ENCODE measurements around the gene TFRC. TPM values are rescaled to one million over a fixed set of nuclear protein-coding genes. Genes with fewer than 3 reads are reported as not detected.
A peak's percentile ranks its signal among the peaks of the same experiment; 100 is the strongest.
"Not testable (repeated sequence)": the region's sequence is repeated elsewhere in the genome, so short reads cannot be mapped to it uniquely, and the experiment has no call there.

Gene TFRC
- polyA plus RNA-seq, 4 donors: 12.7 to 108 (median 50.4) TPM

DNA sequence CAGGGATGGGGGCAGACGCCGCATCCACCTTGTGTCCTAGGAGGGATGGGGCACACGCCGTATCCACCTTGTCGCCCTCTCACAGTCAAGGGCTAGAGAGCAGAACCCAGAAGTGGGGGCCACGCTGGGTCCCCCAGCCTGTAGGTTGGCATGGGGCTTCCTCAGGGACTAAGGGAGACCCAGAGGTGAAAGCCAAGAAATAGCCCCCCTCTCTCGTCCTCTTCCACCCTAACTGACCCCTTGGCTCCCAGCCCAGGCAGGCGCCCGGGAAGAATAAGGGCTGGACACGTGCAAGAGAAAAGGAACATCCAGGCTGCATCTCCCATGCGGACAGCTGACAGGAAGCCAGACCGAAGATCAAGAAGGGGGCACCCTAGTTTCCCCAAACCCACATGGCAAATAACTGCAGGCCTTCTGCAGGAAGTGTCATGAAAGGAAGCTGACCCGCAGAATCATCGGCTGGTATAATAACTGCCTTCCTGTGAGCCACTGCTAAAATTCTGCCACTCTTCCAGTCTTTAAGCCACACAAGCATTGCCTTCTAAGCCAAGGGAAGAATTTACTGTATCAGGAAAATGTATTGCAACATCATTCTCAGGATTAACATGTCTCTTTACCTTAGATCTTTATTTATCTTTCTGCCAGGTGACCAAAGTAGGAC is 38.5 kb upstream of the TFRC start:
- FAIRE-seq: no peak
- H3K4me1 ChIP-seq (ENCODE audit: control insufficient read depth in 3 of 3, insufficient read depth in 2 of 3, low read depth in 1 of 3, low read length in 2 of 3): peaks cover 0 to 6% (median 0%) of the 10 kb centered on the region in 3 donors
- 56 to 79% (median 71%) methylated on average over 14 of the region's 14 CpGs for WGBS, 3 donors
- H3K4me3 ChIP-seq (ENCODE audit: low read depth in 1 of 3, low read length in 3 of 3): no peak overlapping the region
- H3K9me3 ChIP-seq (ENCODE audit: control insufficient read depth in 2 of 2, insufficient read depth in 1 of 2, low read depth in 1 of 2, low read length in 1 of 2): no peaks in the 10 kb centered on the region
- no peak overlapping the region for H3K27ac ChIP-seq (ENCODE audit: low read depth in 1 of 3, low read length in 2 of 3)
- peak in 1 of 2 donors; percentile 22 for DNase-seq
- H3K27me3 ChIP-seq (ENCODE audit: control insufficient read depth in 3 of 3, insufficient read depth in 3 of 3, low read length in 3 of 3): no peaks in the 10 kb centered on the region
- no peaks in the 10 kb centered on the region for H3K36me3 ChIP-seq (ENCODE audit: control insufficient read depth in 3 of 3, insufficient read depth in 2 of 3, low read depth in 1 of 3, low read length in 3 of 3)

DNA sequence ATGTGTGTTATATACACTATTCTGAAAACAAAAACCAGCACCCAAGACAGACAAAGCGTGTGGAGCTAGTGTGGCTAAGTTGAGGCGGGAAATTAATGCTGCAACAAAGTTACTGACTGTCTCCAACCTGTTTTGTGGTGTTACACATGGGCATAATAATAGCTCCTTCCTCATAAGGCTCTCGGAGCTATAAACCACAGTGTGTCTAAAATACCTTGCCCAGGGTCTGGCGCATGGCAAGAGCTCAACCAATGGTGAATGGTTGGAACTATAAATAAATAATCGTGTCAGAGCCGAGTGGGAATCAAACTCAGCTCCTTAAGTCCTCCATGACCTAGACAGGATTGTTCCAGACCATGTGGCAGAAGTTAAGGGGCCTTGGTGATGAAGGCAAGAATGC is 35.9 kb upstream of the TFRC start:
- Histone ChIP-seq H3K9me3 (ENCODE audit: control insufficient read depth in 2 of 2, insufficient read depth in 1 of 2, low read depth in 1 of 2, low read length in 1 of 2) (no peaks in the 10 kb centered on the region), H3K4me1 (ENCODE audit: control insufficient read depth in 3 of 3, insufficient read depth in 2 of 3, low read depth in 1 of 3, low read length in 2 of 3) (peaks cover 0 to 6% (median 0%) of the 10 kb centered on the region in 3 donors), H3K27ac (ENCODE audit: low read depth in 1 of 3, low read length in 2 of 3) (no peak overlapping the region), H3K27me3 (ENCODE audit: control insufficient read depth in 3 of 3, insufficient read depth in 3 of 3, low read length in 3 of 3) (no peaks in the 10 kb centered on the region), H3K36me3 (ENCODE audit: control insufficient read depth in 3 of 3, insufficient read depth in 2 of 3, low read depth in 1 of 3, low read length in 3 of 3) (no peaks in the 10 kb centered on the region), H3K4me3 (ENCODE audit: low read depth in 1 of 3, low read length in 3 of 3) (no peak overlapping the region)
- FAIRE-seq: no peak
- DNase-seq: no peak
- WGBS, 3 donors: 69 to 82% (median 70%) methylated on average over 6 of the region's 6 CpGs

DNA sequence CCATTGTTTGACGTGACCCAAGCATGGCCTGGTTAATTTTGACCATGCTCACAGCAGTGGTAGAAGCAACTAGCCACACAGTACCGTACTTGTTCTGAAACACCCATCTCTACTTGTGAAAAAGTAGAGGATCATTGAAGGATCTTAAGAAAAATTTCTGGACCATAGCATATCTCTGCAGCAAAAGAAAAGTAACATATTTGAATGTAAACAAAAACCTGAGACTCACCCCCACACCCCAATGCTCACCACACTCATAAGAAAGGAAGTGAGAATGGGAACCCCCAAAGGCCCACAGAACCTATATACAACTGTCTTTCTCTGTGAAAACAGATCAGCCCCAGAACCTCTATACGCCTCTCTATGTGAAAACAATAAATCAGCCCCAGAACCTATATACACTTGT is 33.8 kb upstream of the TFRC start:
- WGBS, 3 donors: 65 to 87% (median 69%) methylated on average over 3 of the region's 3 CpGs
- FAIRE-seq: no peak
- no peaks in the 10 kb centered on the region for H3K36me3 ChIP-seq (ENCODE audit: control insufficient read depth in 3 of 3, insufficient read depth in 2 of 3, low read depth in 1 of 3, low read length in 3 of 3)
- H3K4me1 ChIP-seq (ENCODE audit: control insufficient read depth in 3 of 3, insufficient read depth in 2 of 3, low read depth in 1 of 3, low read length in 2 of 3): no peaks in the 10 kb centered on the region
- DNase-seq: no peak
- H3K4me3 ChIP-seq (ENCODE audit: low read depth in 1 of 3, low read length in 3 of 3): no peak overlapping the region
- H3K27me3 ChIP-seq (ENCODE audit: control insufficient read depth in 3 of 3, insufficient read depth in 3 of 3, low read length in 3 of 3): no peaks in the 10 kb centered on the region
- H3K9me3 ChIP-seq (ENCODE audit: control insufficient read depth in 2 of 2, insufficient read depth in 1 of 2, low read depth in 1 of 2, low read length in 1 of 2): no peaks in the 10 kb centered on the region
- H3K27ac ChIP-seq (ENCODE audit: low read depth in 1 of 3, low read length in 2 of 3): peak overlapping the region in 1 of 3 donors; percentile 5

DNA sequence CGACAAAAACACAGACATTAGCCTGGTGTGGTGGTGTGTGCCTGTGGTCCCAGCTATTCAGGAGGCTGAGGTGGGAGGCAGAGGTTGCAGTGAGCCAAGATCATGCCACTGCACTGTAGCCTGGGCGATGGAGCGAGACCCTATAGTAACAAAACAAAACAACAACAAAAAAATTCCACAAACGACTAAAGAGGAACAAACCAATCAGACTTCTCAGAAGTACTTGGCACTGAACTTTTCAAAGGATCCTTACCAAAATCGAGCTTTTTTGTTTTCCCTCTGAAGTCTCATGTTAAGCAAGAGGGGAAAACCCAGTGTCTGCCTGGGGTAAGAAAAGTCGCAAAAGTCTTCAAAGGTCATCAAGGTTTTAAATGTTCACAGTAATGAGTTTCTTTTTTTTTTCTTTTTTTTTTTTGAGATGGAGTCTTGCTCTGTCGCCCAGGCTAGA is 30.1 kb upstream of the TFRC start:
- Histone ChIP-seq H3K36me3 (ENCODE audit: control insufficient read depth in 3 of 3, insufficient read depth in 2 of 3, low read depth in 1 of 3, low read length in 3 of 3) (no peaks in the 10 kb centered on the region), H3K27me3 (ENCODE audit: control insufficient read depth in 3 of 3, insufficient read depth in 3 of 3, low read length in 3 of 3) (no peaks in the 10 kb centered on the region), H3K27ac (ENCODE audit: low read depth in 1 of 3, low read length in 2 of 3) (no peak overlapping the region), H3K4me3 (ENCODE audit: low read depth in 1 of 3, low read length in 3 of 3) (no peak overlapping the region), H3K4me1 (ENCODE audit: control insufficient read depth in 3 of 3, insufficient read depth in 2 of 3, low read depth in 1 of 3, low read length in 2 of 3) (peaks cover 0 to 9% (median 0%) of the 10 kb centered on the region in 3 donors), H3K9me3 (ENCODE audit: control insufficient read depth in 2 of 2, insufficient read depth in 1 of 2, low read depth in 1 of 2, low read length in 1 of 2) (no peaks in the 10 kb centered on the region)
- WGBS, 3 donors: 56 to 70% (median 58%) methylated on average over 7 of the region's 7 CpGs
- FAIRE-seq (no peak), DNase-seq (no peak)

DNA sequence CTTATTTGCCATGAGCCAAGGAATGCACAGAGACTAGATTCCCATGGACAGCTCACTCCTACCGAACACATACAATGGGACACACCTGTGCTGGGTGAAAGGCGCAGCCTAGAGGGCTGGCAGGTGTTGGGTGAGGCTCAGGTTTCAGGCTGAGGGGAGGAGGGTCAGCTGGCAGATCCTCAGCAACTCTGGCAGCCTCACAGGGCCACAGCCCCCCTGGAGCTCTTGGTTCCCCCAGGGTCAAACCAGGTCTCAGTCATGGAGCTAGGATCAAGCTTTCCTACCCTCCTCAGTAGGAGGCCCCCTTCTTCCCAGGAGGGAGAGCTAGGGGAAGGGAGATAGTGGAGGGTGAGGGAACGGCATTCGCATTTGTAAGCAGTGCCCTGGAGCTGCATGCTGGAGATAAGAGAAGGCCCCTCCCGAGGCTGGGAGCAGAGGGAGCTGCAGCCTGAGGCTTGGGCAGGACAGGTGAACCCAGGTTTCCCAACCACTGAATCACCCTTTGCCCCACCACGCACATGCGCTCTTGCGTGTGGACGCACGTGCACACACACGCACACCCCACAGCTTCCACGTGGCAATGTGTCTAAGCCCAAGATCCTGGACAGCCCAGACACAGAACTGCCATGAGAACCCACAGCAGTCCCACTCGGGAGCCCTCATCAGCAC is 26.3 kb upstream of the TFRC start:
- FAIRE-seq: no peak
- WGBS, 3 donors: 20 to 56% (median 23%) methylated on average over 13 of the region's 13 CpGs
- no peak overlapping the region for H3K4me3 ChIP-seq (ENCODE audit: low read depth in 1 of 3, low read length in 3 of 3)
- DNase-seq: peak; percentile 80 to 96
- peak overlapping the region; percentile 39 to 76 (median 75) for H3K27ac ChIP-seq (ENCODE audit: low read depth in 1 of 3, low read length in 2 of 3)
- peaks cover 0 to 9% (median 0%) of the 10 kb centered on the region in 3 donors for H3K4me1 ChIP-seq (ENCODE audit: control insufficient read depth in 3 of 3, insufficient read depth in 2 of 3, low read depth in 1 of 3, low read length in 2 of 3)
- H3K36me3 ChIP-seq (ENCODE audit: control insufficient read depth in 3 of 3, insufficient read depth in 2 of 3, low read depth in 1 of 3, low read length in 3 of 3): no peaks in the 10 kb centered on the region
- peaks cover 0 to 2% of the 10 kb centered on the region in 2 donors for H3K9me3 ChIP-seq (ENCODE audit: control insufficient read depth in 2 of 2, insufficient read depth in 1 of 2, low read depth in 1 of 2, low read length in 1 of 2)
- H3K27me3 ChIP-seq (ENCODE audit: control insufficient read depth in 3 of 3, insufficient read depth in 3 of 3, low read length in 3 of 3): no peaks in the 10 kb centered on the region

DNA sequence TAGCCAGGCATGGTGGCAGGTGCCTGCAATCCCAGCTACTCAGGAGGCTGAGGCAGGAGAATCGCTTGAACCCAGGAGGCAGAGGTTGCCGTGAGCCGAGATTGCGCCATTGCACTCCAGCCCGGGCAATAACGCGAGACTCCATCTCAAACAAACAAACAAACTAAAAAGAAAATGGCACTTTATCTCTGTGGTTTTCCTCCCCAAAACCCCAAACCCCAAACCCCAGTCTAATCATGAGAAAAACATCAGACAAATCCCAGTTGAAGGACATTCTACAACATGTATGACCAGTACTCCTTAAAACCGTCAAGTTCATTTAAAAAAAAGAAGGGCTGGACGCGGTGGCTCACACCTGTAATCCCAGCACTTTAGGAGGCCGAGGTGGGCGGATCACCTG is 22.8 kb upstream of the TFRC start:
- 74 to 90% (median 89%) methylated on average over 12 of the region's 12 CpGs for WGBS, 3 donors
- DNase-seq; H3K4me3 ChIP-seq (ENCODE audit: low read depth in 1 of 3, low read length in 3 of 3); FAIRE-seq; H3K27ac ChIP-seq (ENCODE audit: low read depth in 1 of 3, low read length in 2 of 3); H3K4me1 ChIP-seq (ENCODE audit: control insufficient read depth in 3 of 3, insufficient read depth in 2 of 3, low read depth in 1 of 3, low read length in 2 of 3); H3K27me3 ChIP-seq (ENCODE audit: control insufficient read depth in 3 of 3, insufficient read depth in 3 of 3, low read length in 3 of 3); H3K9me3 ChIP-seq (ENCODE audit: control insufficient read depth in 2 of 2, insufficient read depth in 1 of 2, low read depth in 1 of 2, low read length in 1 of 2); H3K36me3 ChIP-seq (ENCODE audit: control insufficient read depth in 3 of 3, insufficient read depth in 2 of 3, low read depth in 1 of 3, low read length in 3 of 3): not testable (repeated sequence)

DNA sequence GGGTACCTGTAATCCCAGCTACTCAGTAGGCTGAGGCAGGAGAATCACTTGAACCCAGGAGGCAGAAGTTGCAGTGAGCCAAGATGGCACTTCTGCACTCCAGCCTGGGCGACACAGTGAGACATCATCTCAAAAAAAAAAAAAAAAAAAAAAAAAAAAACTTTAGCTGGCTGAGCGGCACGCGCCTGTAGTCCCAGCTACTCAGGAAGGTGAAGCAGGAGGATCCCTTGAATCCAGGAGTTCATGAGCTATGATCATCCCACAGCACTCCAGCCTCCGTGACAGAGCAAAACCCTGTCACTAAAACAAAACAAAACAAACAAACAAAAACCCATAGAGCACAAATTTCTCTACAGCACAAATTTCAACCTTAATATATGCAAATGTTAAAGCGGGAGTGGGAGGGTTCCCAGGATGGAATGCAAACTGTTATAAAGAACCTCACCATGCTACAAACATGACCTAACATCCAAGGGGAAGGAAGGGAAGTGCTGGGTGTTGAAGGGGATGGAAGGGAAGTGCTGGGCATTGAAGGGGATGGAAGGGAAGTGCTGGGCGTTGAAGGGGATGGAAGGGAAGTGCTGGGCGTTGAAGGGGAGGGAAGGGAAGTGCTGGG is 16.6 kb upstream of the TFRC start:
- H3K36me3 ChIP-seq (ENCODE audit: control insufficient read depth in 3 of 3, insufficient read depth in 2 of 3, low read depth in 1 of 3, low read length in 3 of 3); FAIRE-seq; H3K27me3 ChIP-seq (ENCODE audit: control insufficient read depth in 3 of 3, insufficient read depth in 3 of 3, low read length in 3 of 3); DNase-seq; H3K4me3 ChIP-seq (ENCODE audit: low read depth in 1 of 3, low read length in 3 of 3); H3K9me3 ChIP-seq (ENCODE audit: control insufficient read depth in 2 of 2, insufficient read depth in 1 of 2, low read depth in 1 of 2, low read length in 1 of 2): not testable (repeated sequence)
- Histone ChIP-seq H3K4me1 (ENCODE audit: control insufficient read depth in 3 of 3, insufficient read depth in 2 of 3, low read depth in 1 of 3, low read length in 2 of 3) (peaks cover 0 to 13% (median 7%) of the 10 kb centered on the region in 3 donors), H3K27ac (ENCODE audit: low read depth in 1 of 3, low read length in 2 of 3) (peak overlapping the region in 1 of 3 donors; percentile 95)
- 68 to 75% (median 71%) methylated on average over 8 of the region's 8 CpGs for WGBS, 3 donors

DNA sequence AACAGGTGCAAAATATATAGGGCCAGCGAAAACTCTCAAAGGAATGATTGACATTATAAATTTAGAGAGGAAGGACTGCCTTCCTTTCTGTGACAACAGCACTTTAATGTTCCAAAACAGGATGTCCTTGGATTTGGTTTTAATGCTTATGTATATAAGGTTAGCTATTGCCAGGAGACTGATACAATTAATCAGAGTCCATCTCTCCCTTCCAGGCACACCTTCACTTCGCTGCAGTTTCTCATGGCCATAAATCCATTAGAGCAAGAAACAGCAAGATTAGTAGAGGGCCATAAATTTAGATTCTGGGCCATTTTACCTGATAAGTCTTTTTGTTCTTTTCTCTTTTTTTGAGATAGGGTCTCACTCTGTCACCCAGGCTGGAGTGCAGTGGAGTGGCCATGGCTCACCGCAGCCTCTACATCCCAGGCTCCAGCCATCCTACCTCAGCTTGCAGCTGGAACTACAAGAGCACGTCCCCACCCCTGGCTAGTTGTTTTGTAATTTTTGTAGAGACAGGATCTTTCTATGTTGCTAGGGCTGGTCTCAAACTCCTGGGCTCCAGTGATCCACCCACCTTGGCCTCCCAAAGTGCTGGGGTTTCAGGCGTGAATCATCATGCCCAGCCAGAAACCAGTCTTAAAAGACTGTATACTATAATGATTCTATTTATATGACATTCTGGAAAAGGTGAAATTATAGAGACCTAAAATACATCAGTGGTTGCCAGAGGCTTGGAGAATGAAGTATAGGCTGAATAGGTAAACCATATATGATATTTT is 15.7 kb upstream of the TFRC start:
- 17 to 55% (median 41%) methylated on average over 5 of the region's 5 CpGs for WGBS, 3 donors
- Histone ChIP-seq H3K4me3 (ENCODE audit: low read depth in 1 of 3, low read length in 3 of 3) (no peak overlapping the region), H3K27ac (ENCODE audit: low read depth in 1 of 3, low read length in 2 of 3) (peak overlapping the region; percentile 50 to 95 (median 59)), H3K36me3 (ENCODE audit: control insufficient read depth in 3 of 3, insufficient read depth in 2 of 3, low read depth in 1 of 3, low read length in 3 of 3) (no peaks in the 10 kb centered on the region), H3K9me3 (ENCODE audit: control insufficient read depth in 2 of 2, insufficient read depth in 1 of 2, low read depth in 1 of 2, low read length in 1 of 2) (no peaks in the 10 kb centered on the region), H3K4me1 (ENCODE audit: control insufficient read depth in 3 of 3, insufficient read depth in 2 of 3, low read depth in 1 of 3, low read length in 2 of 3) (peaks cover 0 to 13% (median 7%) of the 10 kb centered on the region in 3 donors), H3K27me3 (ENCODE audit: control insufficient read depth in 3 of 3, insufficient read depth in 3 of 3, low read length in 3 of 3) (no peaks in the 10 kb centered on the region)
- FAIRE-seq (no peak), DNase-seq (peak; percentile 72 to 94)

All from small intestine (tissue), 7 donors.